ENCODE data around the gene CRHBP.

- TF ChIP-seq CTCF (IDR thresholded peaks at IDR 0.05) (no peak), PBX3 (IDR thresholded peaks at IDR 0.05) (no peak), ESRRA (IDR thresholded peaks at IDR 0.05; ENCODE audit: borderline replicate concordance, low read length) (no peak), RFX5 (IDR thresholded peaks at IDR 0.05) (no peak), PHF8 (IDR thresholded peaks at IDR 0.05; ENCODE audit: borderline replicate concordance, low read depth) (no peak), POLR2A (IDR thresholded peaks at IDR 0.05; ENCODE audit: low read length) (no peak), MYC (IDR thresholded peaks at IDR 0.05; ENCODE audit: borderline replicate concordance, low read length) (no peak), GATA3 (IDR thresholded peaks at IDR 0.05; ENCODE audit: borderline replicate concordance) (no peak), CEBPB (IDR thresholded peaks at IDR 0.05) (no peak), SMC3 (IDR thresholded peaks at IDR 0.05) (no peak), MAX (IDR thresholded peaks at IDR 0.05) (no peak)
Observed at GRCh38 chr5:76974785-76975184, 21.9 kb downstream of the CRHBP start.
